GM12801 (cell line): ENCODE results near the gene UGT1A9.

ENCODE experiments used
- CTCF ChIP-seq: IDR thresholded peaks from one replicate; pipeline ENCODE4 v1.5.1; 2011; ENCODE audit warnings: control low read depth; ENCODE audit not compliant: insufficient read length; ENCODE audit errors: extremely low read depth

UGT1A9 gene

GRCh38 chr2:233651430-233651829 is 20.3 kb upstream of the UGT1A9 start:
- TF ChIP-seq CTCF, result no peak

GRCh38 chr2:233654501-233654900 is 17.2 kb upstream of the UGT1A9 start:
- no peak for TF ChIP-seq CTCF

- TF ChIP-seq CTCF, result no peak
Observed at GRCh38 chr2:233655043-233655442, 16.7 kb upstream of the UGT1A9 start.

GRCh38 chr2:233656443-233656842 is 15.3 kb upstream of the UGT1A9 start:
- TF ChIP-seq CTCF, result no peak

- no peak for TF ChIP-seq CTCF
Observed at GRCh38 chr2:233658610-233659009, 13.1 kb upstream of the UGT1A9 start.

GRCh38 chr2:233663911-233664310 is 7.8 kb upstream of the UGT1A9 start:
- TF ChIP-seq CTCF, result no peak

- no peak for TF ChIP-seq CTCF
Observed at GRCh38 chr2:233668605-233669260, 3.0 kb upstream of the UGT1A9 start.
